Endothelial cell of umbilical vein (primary cell): ENCODE measurements around the gene OR52A5. TPM values are rescaled to one million over a fixed set of nuclear protein-coding genes. Genes with fewer than 3 reads are reported as not detected.
"Not testable (repeated sequence)": the region's sequence is repeated elsewhere in the genome, so short reads cannot be mapped to it uniquely, and the experiment has no call there.

Experiments used
- BruUV-seq: library from RNA; stranded (reverse); fragments of 400-500 nt; replicated peaks from 2 replicates; lab custom pipeline; 2021; lab: Mats Ljungman, UMichigan
- CTCF ChIA-PET: fragments of 300-600, 350-600 bp; sonication (Branson Sonifier 250); formaldehyde crosslinking; loops from one replicate; lab custom pipeline; 2021; ENCODE audit warnings: antibody characterized with exemption, inconsistent platforms; lab: Charles Lee
- POLR2A ChIA-PET: fragments of 300-600, 350-600 bp; sonication (Branson Sonifier 250); formaldehyde crosslinking; loops from one replicate; lab custom pipeline; 2021; ENCODE audit warnings: antibody characterized with exemption, inconsistent platforms; lab: Charles Lee
- DNase-seq: peaks from one replicate; pipeline ENCODE4 v3.0.0-alpha.2; 2011; ENCODE audit warnings: low read depth, low spot score
- FAIRE-seq: peaks from 2 replicates; lab custom pipeline; 2011; peaks lifted over from hg19 to GRCh38; lab: Jason Lieb, UNC
- H2AFZ ChIP-seq: 2 replicates; pipeline ENCODE4 v1.6.0; 2012; ENCODE audit warnings: low read depth, low read length, control low read depth, inconsistent platforms
- H3K27ac ChIP-seq: 2 replicates; pipeline ENCODE4 v1.5.1; 2011; ENCODE audit warnings: low read depth, mild to moderate bottlenecking, control low read depth, low read length, moderate library complexity; ENCODE audit not compliant: insufficient read depth
- H3K27me3 ChIP-seq, 2 experiments: 2 replicates each; pipeline versions ENCODE4 v1.6.0 to v1.6.1; 2011; ENCODE audit warnings: low read length in 2 of 2, mixed read lengths in 1 of 2; ENCODE audit not compliant: control insufficient read depth in 2 of 2, insufficient read depth in 2 of 2
- H3K36me3 ChIP-seq, 2 experiments: 2 replicates in 1 of 2; 3 replicates in 1 of 2; pipeline ENCODE4 v1.5.1; 2011; ENCODE audit warnings: low read length in 2 of 2, mild to moderate bottlenecking in 1 of 2, moderate library complexity in 1 of 2; ENCODE audit not compliant: control insufficient read depth in 2 of 2, insufficient read depth in 2 of 2; ENCODE audit errors: extremely low read depth in 1 of 2
- H3K4me1 ChIP-seq: 3 replicates; pipeline ENCODE4 v1.5.1; 2011; ENCODE audit warnings: mild to moderate bottlenecking, low read length; ENCODE audit not compliant: control insufficient read depth, insufficient read depth; ENCODE audit errors: extremely low read depth
- H3K4me2 ChIP-seq: 2 replicates; pipeline ENCODE4 v1.6.1; 2011; ENCODE audit warnings: low read length, control low read depth, mixed read lengths; ENCODE audit not compliant: insufficient read depth
- H3K4me3 ChIP-seq, 3 experiments: fragments of 200-600 bp in 1 of 3; sonication (generic), shearing (Covaris generic) in 1 of 3; replicated peaks in 1 of 3; 2 replicates each; pipeline ENCODE4 v1.5.1; 2011 to 2016; ENCODE audit warnings: control low read depth in 3 of 3, low read length in 3 of 3, mild to moderate bottlenecking in 2 of 3, inconsistent platforms in 1 of 3, low read depth in 1 of 3, moderate library complexity in 1 of 3; ENCODE audit not compliant: insufficient read depth in 1 of 3
- H3K79me2 ChIP-seq: 2 replicates; pipeline ENCODE4 v1.6.0; 2012; ENCODE audit warnings: low read length, inconsistent platforms; ENCODE audit not compliant: control insufficient read depth, insufficient read depth
- H3K9ac ChIP-seq: replicated peaks from 2 replicates; pipeline ENCODE3; 2011; ENCODE audit warnings: low read length, control low read depth; ENCODE audit not compliant: insufficient read depth; ENCODE audit errors: extremely low read depth
- H3K9me1 ChIP-seq: replicated peaks from 3 replicates; pipeline ENCODE4 v1.6.0; 2011; ENCODE audit warnings: mild to moderate bottlenecking, low read length; ENCODE audit not compliant: control insufficient read depth, insufficient read depth; ENCODE audit errors: extremely low read depth
- H3K9me3 ChIP-seq: replicated peaks from 2 replicates; pipeline ENCODE4 v1.5.1; 2012; ENCODE audit warnings: low read length, inconsistent platforms; ENCODE audit not compliant: control insufficient read depth, insufficient read depth
- H4K20me1 ChIP-seq: replicated peaks from 2 replicates; pipeline ENCODE3; 2011; ENCODE audit warnings: mild to moderate bottlenecking, low read length; ENCODE audit not compliant: control insufficient read depth, insufficient read depth; ENCODE audit errors: extremely low read depth
- dilution Hi-C: fragments of 300-500 bp; cut with MboI; formaldehyde crosslinking; loops from one replicate; pipeline ENCODE4 v1.15.0; 2019; ENCODE audit warnings: low sequenced_read_pairs; ENCODE audit not compliant: extremely low pct_ligation_motif_present
- intact Hi-C: fragments of 100-400 bp; cut with micrococcal nuclease; formaldehyde crosslinking; loops from one replicate; pipeline ENCODE4 v1.10.0; 2022
- polyA plus RNA-seq, 4 experiments: library from polyadenylated mRNA; depleted of rRNA in 3 of 4; stranded (reverse) in 3 of 4; unstranded in 1 of 4; fragments of >200 nt; gene quantifications; 2 replicates each; pipeline versions ENCODE4 v1.2.1 to v1.2.3, GENCODE V29; 2011 to 2012; ENCODE audit warnings: missing spikeins in 1 of 4
- total RNA-seq: library from RNA; stranded (reverse); gene quantifications from 2 replicates; pipeline ENCODE4 v1.2.3, GENCODE V29; 2021

Gene OR52A5
- total and polyA plus RNA-seq, 2 donors (not counting 3 experiments of a cell fraction or from before 2014, with no cell fraction given): not detected

DNA sequence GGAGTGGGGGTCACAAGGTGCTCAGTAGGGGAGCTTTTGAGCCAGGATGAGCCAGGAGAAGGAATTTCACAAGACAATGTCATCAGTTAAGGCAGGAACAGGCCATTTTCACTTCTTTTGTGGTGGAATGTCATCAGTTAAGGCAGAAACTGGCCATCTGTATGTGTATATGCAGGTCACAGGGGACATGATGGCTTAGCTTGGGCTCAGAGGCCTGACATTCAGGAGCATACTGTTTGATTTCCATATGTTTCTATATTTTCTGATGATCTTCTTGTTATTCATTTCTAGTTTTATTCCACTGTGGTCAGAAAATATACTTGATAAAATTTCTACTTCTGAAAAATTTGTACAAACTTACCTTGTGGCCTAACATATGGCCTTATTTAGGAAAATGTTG lies 27.7 kb upstream of the OR52A5 start:
- H3K9ac ChIP-seq, H3K27ac ChIP-seq, H3K36me3 ChIP-seq, H2AFZ ChIP-seq, H3K79me2 ChIP-seq, intact Hi-C loops, H4K20me1 ChIP-seq, POLR2A ChIA-PET, H3K4me2 ChIP-seq, BruUV-seq, CTCF ChIA-PET, H3K9me3 ChIP-seq, H3K27me3 ChIP-seq, H3K4me3 ChIP-seq, dilution Hi-C loops, DNase-seq, H3K9me1 ChIP-seq, H3K4me1 ChIP-seq, FAIRE-seq: not testable (repeated sequence)

DNA sequence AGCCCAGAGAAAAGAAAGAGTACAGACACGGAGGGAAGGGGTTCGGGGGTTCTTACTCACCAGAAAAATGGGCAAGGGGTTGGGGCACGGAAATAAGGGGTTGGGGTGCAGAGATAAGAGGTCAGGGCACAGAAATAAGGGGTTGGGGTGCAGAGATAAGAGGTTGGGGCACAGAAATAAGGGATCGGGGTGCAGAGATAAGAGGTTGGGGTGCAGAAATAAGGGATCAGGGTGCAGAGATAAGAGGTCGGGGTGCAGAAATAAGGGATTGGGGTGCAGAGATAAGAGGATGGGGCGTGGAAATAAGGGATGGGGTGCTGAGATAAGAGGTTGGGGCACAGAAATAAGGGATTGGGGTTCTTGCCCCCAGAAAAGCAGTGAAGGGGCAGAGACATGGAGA lies 26.7 kb upstream of the OR52A5 start:
- not testable (repeated sequence) for FAIRE-seq, BruUV-seq

DNA sequence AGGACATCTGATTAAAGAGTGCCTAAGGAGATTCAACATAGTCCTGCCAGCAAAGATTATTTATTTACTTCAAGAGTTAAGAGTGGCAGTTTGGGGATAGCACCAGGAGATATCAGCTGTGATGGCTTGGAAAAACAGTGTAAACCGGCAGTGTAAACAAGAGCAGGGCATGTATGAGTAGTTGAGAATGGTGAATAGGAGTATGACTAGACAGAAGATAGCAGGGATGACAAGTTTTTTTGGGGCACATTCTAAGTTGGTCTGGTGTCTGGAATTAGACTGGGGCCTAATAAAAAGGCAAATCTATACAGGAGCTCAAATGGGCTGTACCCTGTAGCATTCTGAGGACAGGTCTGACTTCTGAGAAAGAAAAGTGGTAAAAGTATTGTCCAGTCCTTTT lies 22.9 kb upstream of the OR52A5 start:
- H3K27me3 ChIP-seq, BruUV-seq, H3K4me3 ChIP-seq, POLR2A ChIA-PET, H3K9me3 ChIP-seq, intact Hi-C loops, CTCF ChIA-PET, H4K20me1 ChIP-seq, H3K4me1 ChIP-seq, H3K9ac ChIP-seq, dilution Hi-C loops, FAIRE-seq, H3K79me2 ChIP-seq, H3K27ac ChIP-seq, H3K36me3 ChIP-seq, H2AFZ ChIP-seq, H3K9me1 ChIP-seq, H3K4me2 ChIP-seq, DNase-seq: not testable (repeated sequence)

More for the DNA sequence above, 26.7 kb upstream of the OR52A5 start:
- H3K79me2 ChIP-seq, H3K4me3 ChIP-seq, H3K9me1 ChIP-seq, dilution Hi-C loops, H4K20me1 ChIP-seq, intact Hi-C loops, CTCF ChIA-PET, H3K4me1 ChIP-seq, H3K9ac ChIP-seq, H3K27me3 ChIP-seq, POLR2A ChIA-PET, H2AFZ ChIP-seq, H3K36me3 ChIP-seq, DNase-seq, H3K27ac ChIP-seq, H3K9me3 ChIP-seq, H3K4me2 ChIP-seq: not testable (repeated sequence)

DNA sequence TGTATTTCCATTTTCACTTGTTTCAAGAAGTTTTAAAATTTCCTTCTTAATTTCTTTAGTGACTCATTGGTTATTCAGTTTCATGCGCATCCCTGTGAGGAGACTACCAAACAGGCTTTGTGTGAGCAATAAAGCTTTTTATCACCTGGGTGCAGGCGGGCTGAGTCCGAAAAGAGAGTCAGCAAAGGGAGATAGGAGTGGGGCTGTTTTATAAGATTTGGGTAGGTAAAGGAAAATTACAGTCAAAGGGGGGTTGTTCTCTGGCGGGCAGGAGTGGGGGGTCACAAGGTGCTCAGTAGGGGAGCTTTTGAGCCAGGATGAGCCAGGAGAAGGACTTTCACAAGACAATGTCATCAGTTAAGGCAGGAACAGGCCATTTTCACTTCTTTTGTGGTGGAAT lies 22.1 kb upstream of the OR52A5 start:
- H3K9me1 ChIP-seq, H4K20me1 ChIP-seq, dilution Hi-C loops, FAIRE-seq, H3K4me1 ChIP-seq, H3K27ac ChIP-seq, H3K9ac ChIP-seq, DNase-seq, BruUV-seq, H3K36me3 ChIP-seq, POLR2A ChIA-PET, intact Hi-C loops, H2AFZ ChIP-seq, H3K79me2 ChIP-seq, H3K9me3 ChIP-seq, CTCF ChIA-PET, H3K4me2 ChIP-seq, H3K27me3 ChIP-seq, H3K4me3 ChIP-seq: not testable (repeated sequence)
